Uterus (tissue), 4 donors: ENCODE measurements around the gene SMCO2. TPM values are rescaled to one million over a fixed set of nuclear protein-coding genes. Genes with fewer than 3 reads are reported as not detected.

ENCODE experiments used
- DNase-seq, 2 donors: peaks; one replicate each; pipeline ENCODE4 v3.0.0-alpha.2; 2019 to 2020
- H3K27ac ChIP-seq, 2 donors: fragments of 200-600 bp; sonication (generic); 1 replicate in 1 of 2; 2 replicates in 1 of 2; pipeline ENCODE4 v1.5.1; 2016 to 2018
- H3K27me3 ChIP-seq, 2 donors: fragments of 200-600 bp; sonication (generic); one replicate each; pipeline ENCODE4 v1.5.1; 2018 to 2019; ENCODE audit warnings: control low read depth in 1 of 2
- H3K36me3 ChIP-seq, 2 donors: fragments of 200-600 bp; sonication (generic); one replicate each; pipeline ENCODE4 v1.5.1; 2019; ENCODE audit warnings: control low read depth in 1 of 2
- H3K4me1 ChIP-seq, 2 donors: fragments of 200-600 bp; sonication (generic); one replicate each; pipeline ENCODE4 v1.5.1; 2018 to 2019; ENCODE audit warnings: control low read depth in 1 of 2
- H3K4me3 ChIP-seq, 2 donors: fragments of 200-600 bp; sonication (generic); 1 replicate in 1 of 2; 2 replicates in 1 of 2; pipeline ENCODE4 v1.5.1; 2018 to 2019; ENCODE audit warnings: mild to moderate bottlenecking in 1 of 2
- H3K9me3 ChIP-seq, 2 donors: fragments of 200-600 bp; sonication (generic); one replicate each; pipeline ENCODE4 v1.5.1; 2019; ENCODE audit warnings: control low read depth in 1 of 2
- POLR2A ChIP-seq, 2 donors: fragments of 450-650 bp; IDR thresholded peaks; one replicate each; pipeline ENCODE4 v1.6.1; 2016; ENCODE audit warnings: antibody characterized with exemption in 2 of 2, mild to moderate bottlenecking in 1 of 2, moderate library complexity in 1 of 2
- intact Hi-C: fragments of 100-400 bp; cut with DNase I; formaldehyde crosslinking; loops from one replicate; pipeline ENCODE4 v1.15.1; 2023; ENCODE audit warnings: low total_unique reads
- total RNA-seq, 4 donors: library from RNA; depleted of rRNA in 3 of 4; stranded (reverse); fragments of >200 nt in 3 of 4; gene quantifications; one replicate each; pipeline versions ENCODE4 v1.1.0 to v1.2.4, GENCODE V29; 2014 to 2023
- TF ChIP-seq, protein P1 (sequence below), 4 experiments: fragments of 200-600 bp in 2 of 4; fragments of 450-650 bp in 2 of 4; sonication (generic) in 2 of 4; IDR thresholded peaks; one replicate each; pipeline ENCODE4 v1.5.1; 2016 to 2019; ENCODE audit warnings: antibody characterized with exemption in 4 of 4, mild to moderate bottlenecking in 2 of 4, moderate library complexity in 1 of 4
- donor health status: DM: yes; HTN: yes; CAD: no.

The SMCO2 gene
- total RNA-seq, 4 donors from 2014 or later = not detected

DNA sequence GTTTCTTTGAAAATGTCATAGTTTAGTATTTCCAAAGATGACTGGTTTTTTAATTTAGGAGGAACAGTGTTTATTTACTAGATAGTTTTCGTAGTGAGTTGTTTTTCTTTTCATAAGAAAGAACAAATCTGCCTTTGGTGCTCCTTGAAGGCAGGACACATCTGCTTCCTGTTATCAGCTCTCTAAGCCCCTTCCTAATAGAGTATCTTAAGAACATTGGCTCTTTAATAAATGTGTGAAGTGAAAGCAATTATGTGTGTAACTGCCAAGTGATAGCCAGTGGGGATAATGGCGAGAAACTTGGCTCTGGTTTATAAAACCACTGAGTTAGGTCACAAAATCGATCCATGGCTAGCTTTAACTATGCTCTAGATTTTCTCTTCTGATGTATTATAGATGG, 54.0 kb downstream of the SMCO2 start:
- intact Hi-C loops = no loop called here
- Histone ChIP-seq H3K27ac (no peak overlapping the region), H3K36me3 (no peaks in the 10 kb centered on the region), H3K4me1 (no peaks in the 10 kb centered on the region), H3K4me3 (no peak overlapping the region), H3K27me3 (no peaks in the 10 kb centered on the region), H3K9me3 (no peaks in the 10 kb centered on the region)
- TF ChIP-seq, protein P1, sequence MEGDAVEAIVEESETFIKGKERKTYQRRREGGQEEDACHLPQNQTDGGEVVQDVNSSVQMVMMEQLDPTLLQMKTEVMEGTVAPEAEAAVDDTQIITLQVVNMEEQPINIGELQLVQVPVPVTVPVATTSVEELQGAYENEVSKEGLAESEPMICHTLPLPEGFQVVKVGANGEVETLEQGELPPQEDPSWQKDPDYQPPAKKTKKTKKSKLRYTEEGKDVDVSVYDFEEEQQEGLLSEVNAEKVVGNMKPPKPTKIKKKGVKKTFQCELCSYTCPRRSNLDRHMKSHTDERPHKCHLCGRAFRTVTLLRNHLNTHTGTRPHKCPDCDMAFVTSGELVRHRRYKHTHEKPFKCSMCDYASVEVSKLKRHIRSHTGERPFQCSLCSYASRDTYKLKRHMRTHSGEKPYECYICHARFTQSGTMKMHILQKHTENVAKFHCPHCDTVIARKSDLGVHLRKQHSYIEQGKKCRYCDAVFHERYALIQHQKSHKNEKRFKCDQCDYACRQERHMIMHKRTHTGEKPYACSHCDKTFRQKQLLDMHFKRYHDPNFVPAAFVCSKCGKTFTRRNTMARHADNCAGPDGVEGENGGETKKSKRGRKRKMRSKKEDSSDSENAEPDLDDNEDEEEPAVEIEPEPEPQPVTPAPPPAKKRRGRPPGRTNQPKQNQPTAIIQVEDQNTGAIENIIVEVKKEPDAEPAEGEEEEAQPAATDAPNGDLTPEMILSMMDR (IDR thresholded peaks at IDR 0.05) = no peak
- no peak for TF ChIP-seq POLR2A (IDR thresholded peaks at IDR 0.05)
- DNase-seq = no peak

DNA sequence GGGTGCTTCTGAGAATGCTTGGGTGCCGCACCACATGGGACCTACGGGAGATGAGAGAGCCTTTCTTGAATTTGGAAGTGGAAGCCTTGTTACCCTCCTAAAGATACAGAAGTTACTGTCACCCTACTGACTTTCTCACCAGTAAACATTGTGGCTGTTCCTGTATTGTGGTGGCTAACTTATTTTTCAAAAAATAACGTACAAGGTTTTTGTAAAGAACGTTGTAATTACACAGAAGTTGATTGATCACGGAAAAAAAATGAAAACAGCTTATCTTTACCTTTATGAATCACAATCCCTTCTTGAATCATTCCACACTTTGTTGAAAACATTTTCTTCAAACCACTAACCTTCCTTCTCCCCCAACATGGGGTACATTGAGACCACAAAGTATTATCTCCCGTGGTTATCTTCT, 55.5 kb downstream of the SMCO2 start:
- no peaks in the 10 kb centered on the region for H3K4me1 ChIP-seq
- H3K36me3 ChIP-seq = no peaks in the 10 kb centered on the region
- no peak overlapping the region for H3K27ac ChIP-seq
- H3K27me3 ChIP-seq = no peaks in the 10 kb centered on the region
- H3K9me3 ChIP-seq = no peaks in the 10 kb centered on the region
- TF ChIP-seq POLR2A (IDR thresholded peaks at IDR 0.05) = no peak
- TF ChIP-seq, protein P1 (IDR thresholded peaks at IDR 0.05) = no peak
- DNase-seq = no peak
- no peak overlapping the region for H3K4me3 ChIP-seq
- intact Hi-C loops = no loop called here

GRCh38 chr12:27504507-27504906, 58.0 kb downstream of the SMCO2 start:
- H3K4me3 ChIP-seq = no peak overlapping the region
- no peaks in the 10 kb centered on the region for H3K4me1 ChIP-seq
- H3K27ac ChIP-seq = no peak overlapping the region
- no peaks in the 10 kb centered on the region for H3K27me3 ChIP-seq
- no peaks in the 10 kb centered on the region for H3K36me3 ChIP-seq
- intact Hi-C loops = no loop called here
- no peaks in the 10 kb centered on the region for H3K9me3 ChIP-seq
- DNase-seq = no peak
- TF ChIP-seq POLR2A (IDR thresholded peaks at IDR 0.05) = no peak
- TF ChIP-seq, protein P1 (IDR thresholded peaks at IDR 0.05) = no peak

- Histone ChIP-seq H3K4me1 (no peaks in the 10 kb centered on the region), H3K27ac (no peak overlapping the region), H3K4me3 (no peak overlapping the region), H3K9me3 (no peaks in the 10 kb centered on the region), H3K36me3 (no peaks in the 10 kb centered on the region), H3K27me3 (no peaks in the 10 kb centered on the region)
- TF ChIP-seq, protein P1 (IDR thresholded peaks at IDR 0.05) = no peak
- no peak for TF ChIP-seq POLR2A (IDR thresholded peaks at IDR 0.05)
- intact Hi-C loops = no loop called here
- DNase-seq = no peak
These were observed 58.6 kb downstream of the SMCO2 start for GRCh38 chr12:27505109-27505508.

GRCh38 chr12:27505761-27506160, 59.2 kb downstream of the SMCO2 start:
- Histone ChIP-seq H3K27me3 (no peaks in the 10 kb centered on the region), H3K36me3 (no peaks in the 10 kb centered on the region), H3K4me3 (no peak overlapping the region), H3K4me1 (no peaks in the 10 kb centered on the region), H3K27ac (no peak overlapping the region), H3K9me3 (no peaks in the 10 kb centered on the region)
- intact Hi-C loops = no loop called here
- no peak for DNase-seq
- no peak for TF ChIP-seq POLR2A (IDR thresholded peaks at IDR 0.05)
- TF ChIP-seq, protein P1 (IDR thresholded peaks at IDR 0.05) = no peak
